HepG2 (cell line): ENCODE results near the gene NFYC. TPM values are rescaled to one million over a fixed set of nuclear protein-coding genes. Genes with fewer than 3 reads are reported as not detected.

ENCODE experiments used
- ATAC-seq: fragments of 200-7000 bp; cut with Tn5 transposase; 3 replicates; pipeline ENCODE4 v1.9.1; 2020; ENCODE audit warnings: mild to moderate bottlenecking, moderate library complexity
- BruUV-seq: library from RNA; stranded (reverse); fragments of 400-500 nt; replicated peaks from 2 replicates; lab custom pipeline; 2021; lab: Mats Ljungman, UMichigan
- CTCF ChIA-PET: fragments of 300-600 bp; formaldehyde crosslinking; extraction: SDS; loops from one replicate; lab custom pipeline; 2021; ENCODE audit warnings: low total read pairs, inconsistent platforms, low intra/inter-chr PET ratio; lab: Yijun Ruan, JAX
- POLR2A ChIA-PET: fragments of 350-600 bp; sonication (Branson Sonifier 250); formaldehyde crosslinking; loops from one replicate; lab custom pipeline; 2020; ENCODE audit warnings: antibody characterized with exemption, inconsistent platforms; lab: Yijun Ruan, JAX
- DNase-seq: peaks from one replicate; pipeline ENCODE4 v3.0.0-alpha.2; 2015; ENCODE audit warnings: low spot score
- FAIRE-seq: peaks from 3 replicates; lab custom pipeline; 2011; peaks lifted over from hg19 to GRCh38; lab: Jason Lieb, UNC
- H2AFZ ChIP-seq: one replicate; pipeline ENCODE4 v1.6.1; 2011; ENCODE audit warnings: low read length, inconsistent platforms
- H3K27ac ChIP-seq: fragments of 300-600 bp; 3 replicates; pipeline ENCODE4 v1.8.0; 2011; ENCODE audit warnings: mixed run types, mild to moderate bottlenecking, mixed read lengths, low read length, inconsistent platforms; ENCODE audit not compliant: insufficient read depth; ENCODE audit errors: extremely low read length
- H3K27me3 ChIP-seq, 2 experiments: fragments of 200-600 bp in 1 of 2; 2 replicates in 1 of 2; 3 replicates in 1 of 2; pipeline versions ENCODE4 v1.6.0 to v1.8.0; 2011; ENCODE audit warnings: low read length in 2 of 2, mild to moderate bottlenecking in 2 of 2, moderate library complexity in 2 of 2, inconsistent platforms in 1 of 2; ENCODE audit not compliant: insufficient read depth in 2 of 2, control insufficient read depth in 1 of 2
- H3K36me3 ChIP-seq, 2 experiments: fragments of 200-600 bp in 1 of 2; replicated peaks in 1 of 2; 2 replicates in 1 of 2; 3 replicates in 1 of 2; pipeline versions ENCODE4 v1.5.1 to v1.8.0; 2011; ENCODE audit warnings: low read length in 2 of 2, inconsistent platforms in 1 of 2; ENCODE audit not compliant: insufficient read depth in 2 of 2, control insufficient read depth in 1 of 2
- H3K4me1 ChIP-seq: 2 replicates; pipeline ENCODE4 v1.5.1; 2012; ENCODE audit warnings: low read length, inconsistent platforms; ENCODE audit not compliant: insufficient read depth
- H3K4me2 ChIP-seq: 2 replicates; pipeline ENCODE4 v1.6.0; 2011; ENCODE audit warnings: low read depth, low read length, inconsistent platforms
- H3K4me3 ChIP-seq, 3 experiments: fragments of 200-600 bp in 1 of 3; sonication (generic), shearing (Covaris generic) in 1 of 3; replicated peaks in 1 of 3; 2 replicates each; pipeline ENCODE4 v1.5.1; 2011 to 2016; ENCODE audit warnings: low read length in 3 of 3, inconsistent platforms in 2 of 3, low read depth in 2 of 3, mild to moderate bottlenecking in 2 of 3, control low read depth in 1 of 3, mixed read lengths in 1 of 3; ENCODE audit not compliant: insufficient read depth in 1 of 3
- H3K79me2 ChIP-seq: one replicate; pipeline ENCODE4 v1.6.1; 2011; ENCODE audit warnings: low read length, inconsistent platforms; ENCODE audit not compliant: insufficient read depth
- H3K9ac ChIP-seq: 2 replicates; pipeline ENCODE4 v1.6.0; 2011; ENCODE audit warnings: mild to moderate bottlenecking, low read depth, low read length, inconsistent platforms; ENCODE audit not compliant: insufficient read depth
- H3K9me3 ChIP-seq: 2 replicates; pipeline ENCODE4 v1.5.1; 2012; ENCODE audit warnings: mild to moderate bottlenecking, low read length
- H4K20me1 ChIP-seq: 2 replicates; pipeline ENCODE4 v1.6.0; 2011; ENCODE audit warnings: inconsistent platforms, mild to moderate bottlenecking, low read length, moderate library complexity; ENCODE audit not compliant: insufficient read depth
- CEBPZ ChIP-seq: IDR thresholded peaks from 2 replicates; pipeline ENCODE4 v1.6.1; 2012; ENCODE audit warnings: low read length, improper control_type of control experiment
- CREB1 ChIP-seq, 2 experiments: fragments of 450-650 bp in 1 of 2; IDR thresholded peaks; 2 replicates each; pipeline ENCODE4 v1.6.1; 2016 to 2017; ENCODE audit warnings: control low read depth in 1 of 2, mild to moderate bottlenecking in 1 of 2, missing compliant biosample characterization in 1 of 2, missing genetic modification characterization in 1 of 2
- ETV5 ChIP-seq: IDR thresholded peaks from 2 replicates; pipeline ENCODE4 v1.6.1; 2018; ENCODE audit warnings: missing biosample characterization, missing genetic modification reagents, inconsistent platforms, borderline replicate concordance
- HES4 ChIP-seq: sonication (generic); formaldehyde crosslinking; IDR thresholded peaks from 2 replicates; pipeline ENCODE4 v1.9.0; 2021; ENCODE audit warnings: mild to moderate bottlenecking, missing genetic modification reagents, borderline replicate concordance
- PBX3 ChIP-seq: sonication (generic); formaldehyde crosslinking; IDR thresholded peaks from 2 replicates; pipeline ENCODE4 v1.8.1; 2023; ENCODE audit warnings: missing genetic modification reagents, inconsistent platforms, borderline replicate concordance
- PHF8 ChIP-seq: sonication (generic); formaldehyde crosslinking; IDR thresholded peaks from 2 replicates; pipeline ENCODE4 v1.5.0; 2020; ENCODE audit warnings: missing genetic modification reagents
- RFX5 ChIP-seq: IDR thresholded peaks from 2 replicates; pipeline ENCODE4 v1.6.1; 2011; ENCODE audit warnings: low read depth, low read length, improper control_type of control experiment
- STAG1 ChIP-seq: sonication (generic); formaldehyde crosslinking; IDR thresholded peaks from 2 replicates; pipeline ENCODE4 v1.4.0; 2020; ENCODE audit warnings: missing genetic modification reagents
- TCF7L2 ChIP-seq: IDR thresholded peaks from 2 replicates; pipeline ENCODE4 v1.6.1; 2011; ENCODE audit warnings: mild to moderate bottlenecking, low read depth, low read length, moderate library complexity
- ZNF17 ChIP-seq: sonication (generic); formaldehyde crosslinking; IDR thresholded peaks from 2 replicates; pipeline ENCODE4 v1.5.0; 2020; ENCODE audit warnings: mild to moderate bottlenecking, missing genetic modification reagents
- ZNF225 ChIP-seq: sonication (generic); formaldehyde crosslinking; IDR thresholded peaks from 2 replicates; pipeline ENCODE4 v1.4.0; 2020; ENCODE audit warnings: mild to moderate bottlenecking, missing genetic modification reagents
- ZNF251 ChIP-seq: sonication (generic); formaldehyde crosslinking; IDR thresholded peaks from 2 replicates; pipeline ENCODE4 v1.9.0; 2021; ENCODE audit warnings: mild to moderate bottlenecking, missing genetic modification reagents
- ZNF264 ChIP-seq: sonication (generic); formaldehyde crosslinking; IDR thresholded peaks from 2 replicates; pipeline ENCODE4 v1.4.0; 2020; ENCODE audit warnings: missing genetic modification reagents
- WGBS: methylation state at CpG from one replicate; pipeline ENCODE4 v1.1.6; 2017; ENCODE audit warnings: low lambda C conversion rate; 5-methylcytosine and 5-hydroxymethylcytosine counted together
- in situ Hi-C: cut with HindIII; loops from 2 replicates; pipeline ENCODE4 v1.10.0; 2017; ENCODE audit warnings: low pct_unique_long_range_greater_than_20kb; ENCODE audit not compliant: extremely low pct_ligation_motif_present
- intact Hi-C: fragments of 100-400 bp; cut with micrococcal nuclease; formaldehyde crosslinking; loops from one replicate; pipeline ENCODE4 v1.10.0; 2022; ENCODE audit not compliant: unreplicated experiment
- polyA plus RNA-seq, 8 experiments: library from polyadenylated mRNA; depleted of rRNA in 3 of 8; stranded (reverse) in 7 of 8; unstranded in 1 of 8; fragments of >200 nt; fragmentation: Illumina TruSeq in 4 of 8; extraction: Trizol in 4 of 8; gene quantifications; 2 replicates each; pipeline versions ENCODE4 v1.2.1 to v1.2.3, GENCODE V29; 2011 to 2016; ENCODE audit warnings: low read depth in 4 of 8, missing spikeins in 1 of 8, mixed read lengths in 1 of 8; ENCODE audit not compliant: insufficient read depth in 1 of 8
- total RNA-seq, 5 experiments: library from RNA; depleted of rRNA; stranded (reverse); fragments of >200 nt; fragmentation: Illumina TruSeq; extraction: Trizol; gene quantifications; 2 replicates each; pipeline ENCODE4 v1.2.3, GENCODE V29; 2016; ENCODE audit warnings: low read depth in 1 of 5

NFYC gene
- total and polyA plus RNA-seq, 2 of the 13 experiments (the other 11 are each of a cell fraction or from before 2014, with no cell fraction given) = 33.9 to 73.7 TPM

GRCh38 chr1:40722622-40723021, 31.1 kb downstream of the NFYC start:
- Histone ChIP-seq H4K20me1 (no peaks in the 10 kb centered on the region; the same call in 1 of the 2 replicates), H3K9me3 (no peaks in the 10 kb centered on the region), H2AFZ (no peak overlapping the region), H3K4me2 (no peak overlapping the region), H3K4me1 (peaks cover 43% of the 10 kb centered on the region), H3K27ac (no peak overlapping the region), H3K36me3 (peaks cover 1 to 5% of the 10 kb centered on the region in 2 experiments; a peak in 3 of 5 replicates), H3K4me3 (no peak overlapping the region), H3K9ac (no peak overlapping the region), H3K79me2 (peaks cover 70% of the 10 kb centered on the region), H3K27me3 (no peaks in the 10 kb centered on the region)
- no peak for ATAC-seq
- TF ChIP-seq CREB1 (IDR thresholded peaks at IDR 0.05) = no peak
- TF ChIP-seq CREB1 (CRISPR knock-in tag; IDR thresholded peaks at IDR 0.05) = 0 out of 2 replicates have a peak, but pooled peaks have one; percentile 17
- peak; percentile 31; the same call in 1 of the 2 replicates for TF ChIP-seq STAG1 (CRISPR knock-in tag)
- no peak for TF ChIP-seq HES4 (CRISPR knock-in tag)
- in situ Hi-C loops (no loop called here), intact Hi-C loops (no loop called here)
- DNase-seq = no peak
- CTCF ChIA-PET = no interaction called here
- WGBS = 88% methylated on average over 3 of the region's 3 CpGs
- no TSS peak for BruUV-seq
- no peak for FAIRE-seq
- POLR2A ChIA-PET = interaction anchor here (2.5 to 4.3 kb wide), 2 partner anchors 12 to 31 kb away, joined by 11 to 19 read pairs; partner anchors contain the start of gene NFYC

- Histone ChIP-seq H3K27me3 (no peaks in the 10 kb centered on the region), H4K20me1 (no peaks in the 10 kb centered on the region; the same call in 1 of the 2 replicates), H3K36me3 (peaks cover 1 to 5% of the 10 kb centered on the region in 2 experiments; a peak in 3 of 5 replicates), H3K9ac (no peak overlapping the region), H2AFZ (no peak overlapping the region), H3K9me3 (no peaks in the 10 kb centered on the region), H3K4me3 (no peak overlapping the region), H3K4me1 (peaks cover 35% of the 10 kb centered on the region), H3K27ac (no peak overlapping the region), H3K79me2 (peaks cover 65% of the 10 kb centered on the region), H3K4me2 (no peak overlapping the region)
- CTCF ChIA-PET = no interaction called here
- no peak for DNase-seq
- intact Hi-C loops = no loop called here
- ATAC-seq = no peak
- POLR2A ChIA-PET = interaction anchor here (2.1 to 4.3 kb wide), 3 partner anchors 12 to 31 kb away, joined by 7 to 19 read pairs (median 11); partner anchors contain the start of gene NFYC
- WGBS = 97% methylated on average over 8 of the region's 8 CpGs
- no TSS peak for BruUV-seq
- in situ Hi-C loops = no loop called here
- no peak for FAIRE-seq
- no peak for TF ChIP-seq PBX3 (CRISPR knock-in tag)
- TF ChIP-seq ZNF225 = no peak
- TF ChIP-seq ZNF17 (CRISPR knock-in tag) = no peak
- TF ChIP-seq TCF7L2 = no peak
- no peak for TF ChIP-seq RFX5
- no peak for TF ChIP-seq PHF8 (CRISPR knock-in tag)
- TF ChIP-seq CEBPZ = no peak
- TF ChIP-seq ZNF264 (CRISPR knock-in tag) = no peak
- no peak for TF ChIP-seq ZNF251
- no peak for TF ChIP-seq ETV5 (CRISPR knock-in tag)
These were observed 31.9 kb downstream of the NFYC start for GRCh38 chr1:40723196-40723955.
